GM10248 (cell line): ENCODE data around the gene TBX18.

Source experiments
- CTCF ChIA-PET: fragments of 300-600 bp; sonication (Branson Sonifier 250); formaldehyde crosslinking; extraction: SDS; loops from one replicate; lab custom pipeline; 2021; ENCODE audit warnings: antibody characterized with exemption; lab: Yijun Ruan, JAX
- POLR2A ChIA-PET: fragments of 350-650 bp; sonication (Branson Sonifier 250); formaldehyde crosslinking; extraction: SDS; loops from one replicate; lab custom pipeline; 2020; ENCODE audit warnings: antibody characterized with exemption; lab: Yijun Ruan, JAX
- DNase-seq: peaks from one replicate; pipeline ENCODE4 v3.0.0; 2012; ENCODE audit errors: extremely low spot score
- TF ChIP-seq, protein P1 (sequence below): IDR thresholded peaks from 2 replicates; pipeline ENCODE4 v1.5.1; 2012; ENCODE audit warnings: mild to moderate bottlenecking, low read depth; ENCODE audit errors: extremely low read depth, missing control alignments, control extremely low read depth

Gene TBX18

DNA sequence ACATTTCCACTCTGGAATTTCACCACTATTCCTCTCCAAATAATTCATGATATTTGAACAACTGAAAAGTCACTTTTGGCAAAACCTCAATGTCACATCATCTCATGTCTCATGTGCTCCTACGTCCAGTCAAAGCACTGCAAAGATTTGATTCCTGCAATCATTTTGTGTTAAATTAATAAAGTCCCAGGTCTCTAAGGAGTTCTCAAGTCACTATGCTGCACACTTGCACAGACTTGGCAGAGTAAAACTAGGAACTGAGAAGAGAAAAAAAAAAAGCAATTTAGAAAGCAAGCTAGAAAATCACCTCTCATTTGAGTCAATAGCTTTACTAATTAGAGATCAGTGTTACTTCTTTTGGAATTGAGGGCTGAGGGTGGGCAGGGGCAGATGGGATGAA, 11.2 kb downstream of the TBX18 start:
- ChIA-PET POLR2A (no interaction called here), CTCF (interaction anchor here (0.8 to 1.1 kb wide), 2 partner anchors 20 to 53 kb away, joined by 3 read pairs; no protein-coding TSS in a partner anchor)
- TF ChIP-seq, protein P1, sequence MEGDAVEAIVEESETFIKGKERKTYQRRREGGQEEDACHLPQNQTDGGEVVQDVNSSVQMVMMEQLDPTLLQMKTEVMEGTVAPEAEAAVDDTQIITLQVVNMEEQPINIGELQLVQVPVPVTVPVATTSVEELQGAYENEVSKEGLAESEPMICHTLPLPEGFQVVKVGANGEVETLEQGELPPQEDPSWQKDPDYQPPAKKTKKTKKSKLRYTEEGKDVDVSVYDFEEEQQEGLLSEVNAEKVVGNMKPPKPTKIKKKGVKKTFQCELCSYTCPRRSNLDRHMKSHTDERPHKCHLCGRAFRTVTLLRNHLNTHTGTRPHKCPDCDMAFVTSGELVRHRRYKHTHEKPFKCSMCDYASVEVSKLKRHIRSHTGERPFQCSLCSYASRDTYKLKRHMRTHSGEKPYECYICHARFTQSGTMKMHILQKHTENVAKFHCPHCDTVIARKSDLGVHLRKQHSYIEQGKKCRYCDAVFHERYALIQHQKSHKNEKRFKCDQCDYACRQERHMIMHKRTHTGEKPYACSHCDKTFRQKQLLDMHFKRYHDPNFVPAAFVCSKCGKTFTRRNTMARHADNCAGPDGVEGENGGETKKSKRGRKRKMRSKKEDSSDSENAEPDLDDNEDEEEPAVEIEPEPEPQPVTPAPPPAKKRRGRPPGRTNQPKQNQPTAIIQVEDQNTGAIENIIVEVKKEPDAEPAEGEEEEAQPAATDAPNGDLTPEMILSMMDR, result no peak
- no peak for DNase-seq

DNA sequence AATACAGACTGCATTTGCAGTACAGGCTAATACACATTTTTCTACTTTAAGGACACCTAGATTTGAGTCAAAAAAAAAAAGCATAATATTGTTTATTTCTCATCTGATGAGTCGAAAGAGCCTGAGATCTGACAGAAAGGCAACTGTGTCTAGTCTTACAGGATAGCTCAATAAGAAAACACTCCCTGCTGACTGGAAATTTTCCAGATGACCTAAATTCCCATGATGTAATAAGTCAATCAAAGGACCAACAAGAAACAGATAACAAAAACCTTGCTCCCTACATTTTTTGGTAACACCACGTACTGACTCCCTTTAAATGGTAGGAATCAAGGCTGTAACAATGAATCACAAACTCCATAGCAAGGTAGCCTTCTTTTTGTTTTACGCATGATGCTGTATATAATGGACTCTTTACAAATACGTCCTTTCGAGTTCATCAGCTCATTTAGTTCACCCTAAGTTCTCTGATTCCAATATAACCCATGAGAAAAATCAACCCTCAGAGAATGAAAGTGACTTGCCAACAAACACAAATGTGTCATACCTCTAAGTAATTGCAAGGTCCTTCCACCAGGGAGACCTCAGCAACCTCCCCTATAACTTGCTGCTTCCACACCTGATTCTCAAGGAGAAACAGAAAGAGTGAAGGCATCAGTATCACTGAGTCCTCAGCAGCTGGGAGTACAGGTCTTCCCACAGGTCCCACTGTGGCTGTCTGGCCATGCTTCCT, 12.1 kb downstream of the TBX18 start:
- CTCF ChIA-PET, result interaction anchor here (1.1 kb wide), 3 partner anchors 13 to 60 kb away, joined by 3 read pairs; no protein-coding TSS in a partner anchor
- TF ChIP-seq, protein P1, result no peak
- no peak for DNase-seq
- POLR2A ChIA-PET, result no interaction called here

DNA sequence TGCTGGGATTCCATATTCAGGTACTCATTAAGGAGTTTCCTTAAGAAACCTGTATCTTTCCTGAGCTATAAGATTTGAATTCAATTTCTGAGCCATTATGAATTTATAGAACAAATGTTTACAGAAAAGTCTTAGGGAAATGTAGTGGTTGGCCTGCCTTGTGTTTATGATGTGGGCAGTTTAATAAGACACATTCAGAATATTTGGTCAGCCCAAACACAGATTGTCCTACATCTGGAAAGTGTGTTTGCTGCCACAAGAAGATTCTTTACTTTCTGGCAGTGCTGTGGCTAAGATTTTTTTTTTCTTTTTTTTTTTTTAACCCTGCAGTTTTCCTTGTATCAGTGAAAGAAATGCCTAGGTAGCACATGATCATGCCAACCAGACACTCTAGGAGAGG, 15.2 kb downstream of the TBX18 start:
- TF ChIP-seq, protein P1, result no peak

DNA sequence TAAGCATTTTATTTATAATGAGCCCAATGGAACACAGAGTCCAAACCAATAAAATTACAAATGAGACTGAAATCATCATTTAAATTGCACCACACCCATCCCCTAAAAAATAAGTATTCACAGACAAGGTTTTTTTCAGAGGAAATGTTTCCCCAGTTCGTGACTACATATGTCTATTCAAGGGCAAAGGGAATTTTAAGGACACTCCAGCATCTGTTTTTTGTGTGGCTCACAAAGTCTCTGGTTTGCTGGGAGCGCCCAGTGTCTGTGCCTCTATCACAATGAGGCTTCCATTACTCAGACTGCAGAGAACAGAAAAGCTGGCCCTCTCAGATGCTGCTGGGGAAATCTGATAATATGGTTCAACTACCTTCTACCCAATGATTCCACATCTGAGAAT, 16.0 kb downstream of the TBX18 start:
- no peak for DNase-seq
- ChIA-PET CTCF (no interaction called here), POLR2A (no interaction called here)
- TF ChIP-seq, protein P1, result no peak

More for the DNA sequence above, 15.2 kb downstream of the TBX18 start:
- POLR2A ChIA-PET, result no interaction called here
- no peak for DNase-seq
- CTCF ChIA-PET, result no interaction called here

DNA sequence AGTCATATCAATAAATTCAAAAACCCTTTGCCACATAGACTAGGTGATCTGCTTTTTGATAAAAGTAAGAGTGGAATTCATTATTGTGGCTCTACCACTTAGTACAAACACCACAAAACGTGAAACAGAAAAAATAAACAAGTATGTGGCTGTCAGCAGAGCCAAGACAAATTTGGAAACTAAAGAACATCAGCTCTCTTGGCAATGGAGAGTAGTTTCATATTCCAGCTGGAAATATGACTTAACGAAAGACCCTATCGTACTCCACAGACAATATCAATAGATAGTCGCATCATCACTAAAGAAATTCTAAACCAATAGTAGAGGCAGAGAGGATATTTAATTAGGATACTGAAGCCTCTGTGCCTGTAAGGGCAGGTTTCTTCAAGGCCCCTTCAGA, 20.8 kb downstream of the TBX18 start:
- CTCF ChIA-PET, result interaction anchor here (1.2 kb wide), 1 partner anchor 27 kb away, joined by 3 read pairs; no protein-coding TSS in a partner anchor
- POLR2A ChIA-PET, result no interaction called here
- DNase-seq, result no peak
- TF ChIP-seq, protein P1, result no peak

DNA sequence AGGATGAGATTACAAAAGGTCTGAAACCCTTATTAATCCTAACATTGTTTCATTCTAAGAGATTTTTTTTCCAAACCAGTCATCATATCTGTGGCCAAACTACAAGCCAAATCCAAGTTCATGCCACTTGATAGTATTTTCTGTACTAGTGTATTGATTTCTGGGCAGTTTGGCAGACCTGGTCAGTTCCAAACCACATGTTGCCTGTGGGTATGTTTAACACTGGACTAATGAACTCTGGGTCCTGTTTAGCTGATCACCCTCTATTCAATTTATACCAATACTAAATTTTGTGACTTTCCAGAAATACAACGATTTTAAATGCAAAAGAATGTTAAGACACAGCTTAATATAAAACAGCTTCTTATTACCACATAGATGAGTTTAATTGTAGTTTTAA, 24.0 kb downstream of the TBX18 start:
- no peak for DNase-seq
- ChIA-PET POLR2A (no interaction called here), CTCF (no interaction called here)
- TF ChIP-seq, protein P1, result no peak

DNA sequence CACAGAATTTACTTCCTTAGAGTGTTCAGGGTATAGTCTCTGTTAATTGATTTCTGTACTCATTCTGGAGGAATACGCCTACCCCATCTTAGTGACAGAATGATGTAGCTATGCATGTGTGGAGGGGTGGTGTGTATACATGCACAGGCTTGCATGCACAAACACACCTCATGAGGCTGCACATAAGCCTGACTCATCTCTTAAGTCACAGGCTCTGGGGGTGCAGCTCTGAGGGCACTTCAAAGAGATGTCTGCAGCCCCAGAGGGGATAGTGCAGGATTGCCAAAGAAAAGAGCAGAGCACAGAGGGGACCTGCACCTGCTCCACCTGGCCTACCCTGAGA, 24.6 kb downstream of the TBX18 start:
- TF ChIP-seq, protein P1, result no peak
- ChIA-PET POLR2A (no interaction called here), CTCF (interaction anchor here (1.2 kb wide), 1 partner anchor 12 kb away, joined by 3 read pairs; no protein-coding TSS in a partner anchor)
- DNase-seq, result no peak
